NCI-H146 treated with DMSO at 0.1 percent for 48 hours (cell line): Measurements from ENCODE around the gene SLC22A14.
"Not testable (repeated sequence)": the region's sequence is repeated elsewhere in the genome, so short reads cannot be mapped to it uniquely, and the experiment has no call there.

Source experiments
- DNase-seq: peaks from one replicate; lab custom pipeline; 2025; ENCODE audit not compliant: unreplicated experiment; lab: John Stamatoyannopoulos, UW

Gene SLC22A14

GRCh38 chr3:38313263-38313662, 31.2 kb downstream of the SLC22A14 start:
- no peak for DNase-seq

GRCh38 chr3:38313695-38314094, 31.6 kb downstream of the SLC22A14 start:
- DNase-seq: no peak

GRCh38 chr3:38314112-38314763, 32.1 kb downstream of the SLC22A14 start:
- DNase-seq: no peak

GRCh38 chr3:38314764-38315487, 32.8 kb downstream of the SLC22A14 start:
- DNase-seq: no peak

- no peak for DNase-seq
Observed at GRCh38 chr3:38315488-38316230, 33.6 kb downstream of the SLC22A14 start.

GRCh38 chr3:38316356-38317191, 34.5 kb downstream of the SLC22A14 start:
- DNase-seq: no peak

GRCh38 chr3:38317192-38317759, 35.2 kb downstream of the SLC22A14 start:
- no peak for DNase-seq

GRCh38 chr3:38318766-38319671, 36.9 kb downstream of the SLC22A14 start:
- no peak for DNase-seq

- not testable (repeated sequence) for DNase-seq
Observed at GRCh38 chr3:38320638-38321037, 38.5 kb downstream of the SLC22A14 start.

GRCh38 chr3:38323060-38323459, 41.0 kb downstream of the SLC22A14 start:
- DNase-seq: no peak

- DNase-seq: no peak
Observed at GRCh38 chr3:38325256-38325655, 43.2 kb downstream of the SLC22A14 start.

- DNase-seq: no peak
Observed at GRCh38 chr3:38327335-38328009, 45.4 kb downstream of the SLC22A14 start.

GRCh38 chr3:38331257-38332022, 49.3 kb downstream of the SLC22A14 start:
- DNase-seq: no peak

GRCh38 chr3:38332201-38332600, 50.1 kb downstream of the SLC22A14 start:
- no peak for DNase-seq

GRCh38 chr3:38334142-38335055, 52.3 kb downstream of the SLC22A14 start:
- DNase-seq: no peak

GRCh38 chr3:38335263-38335662, 53.2 kb downstream of the SLC22A14 start:
- DNase-seq: no peak

- DNase-seq: no peak
Observed at GRCh38 chr3:38337703-38338102, 55.6 kb downstream of the SLC22A14 start.
